ENCODE results near the gene CLK3. TPM values are rescaled to one million over a fixed set of nuclear protein-coding genes. Genes with fewer than 3 reads are reported as not detected.

The CLK3 gene
- total and polyA plus RNA-seq, 10 of the 15 experiments (the other 5 are each of a cell fraction or from before 2014, with no cell fraction given): 3.3 to 169 (median 66.2) TPM

- TF ChIP-seq, protein P1, sequence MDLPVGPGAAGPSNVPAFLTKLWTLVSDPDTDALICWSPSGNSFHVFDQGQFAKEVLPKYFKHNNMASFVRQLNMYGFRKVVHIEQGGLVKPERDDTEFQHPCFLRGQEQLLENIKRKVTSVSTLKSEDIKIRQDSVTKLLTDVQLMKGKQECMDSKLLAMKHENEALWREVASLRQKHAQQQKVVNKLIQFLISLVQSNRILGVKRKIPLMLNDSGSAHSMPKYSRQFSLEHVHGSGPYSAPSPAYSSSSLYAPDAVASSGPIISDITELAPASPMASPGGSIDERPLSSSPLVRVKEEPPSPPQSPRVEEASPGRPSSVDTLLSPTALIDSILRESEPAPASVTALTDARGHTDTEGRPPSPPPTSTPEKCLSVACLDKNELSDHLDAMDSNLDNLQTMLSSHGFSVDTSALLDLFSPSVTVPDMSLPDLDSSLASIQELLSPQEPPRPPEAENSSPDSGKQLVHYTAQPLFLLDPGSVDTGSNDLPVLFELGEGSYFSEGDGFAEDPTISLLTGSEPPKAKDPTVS (IDR thresholded peaks at IDR 0.05; ENCODE audit: low read depth, low read length): no peak
These were observed 10.4 kb upstream of the CLK3 start (continued) for GRCh38 chr15:74604983-74605794.

GRCh38 chr15:74605795-74606150 lies 9.9 kb upstream of the CLK3 start:
- H2AFZ ChIP-seq (ENCODE audit: control insufficient read depth, low read depth, low read length): no peak overlapping the region
- in situ Hi-C loops (cut with MboI): no loop called here
- no peaks in the 10 kb centered on the region for H3K27me3 ChIP-seq (replicated peaks in 1 of 2; ENCODE audit: control insufficient read depth in 2 of 2, insufficient read depth in 2 of 2, low read length in 1 of 2)
- FAIRE-seq (no peak), ATAC-seq (no peak), DNase-seq (ENCODE audit: low read depth, low spot score) (no peak)
- CTCF ChIA-PET: interaction anchor here (0.6 to 1.8 kb wide), 2 partner anchors 9 to 341 kb away, joined by 4 to 5 read pairs; no protein-coding TSS in a partner anchor
- H3K9ac ChIP-seq (ENCODE audit: control insufficient read depth, insufficient read depth, low read length): no peak overlapping the region
- H3K36me3 ChIP-seq (ENCODE audit: control insufficient read depth in 2 of 2, insufficient read depth in 2 of 2, low read length in 1 of 2): no peaks in the 10 kb centered on the region
- H3K4me2 ChIP-seq (ENCODE audit: control insufficient read depth, insufficient read depth): no peak overlapping the region
- H3K27ac ChIP-seq (ENCODE audit: control insufficient read depth, insufficient read depth): no peak overlapping the region
- RAD21 ChIA-PET (ENCODE audit: unreplicated experiment): no interaction called here
- H3K9me3 ChIP-seq (replicated peaks; ENCODE audit: control insufficient read depth, insufficient read depth, low read length): no peaks in the 10 kb centered on the region
- no TSS peak for BruUV-seq (replicated peaks)
- no peak overlapping the region for H3K4me3 ChIP-seq
- H3K79me2 ChIP-seq (ENCODE audit: control insufficient read depth, insufficient read depth, low read length): no peaks in the 10 kb centered on the region
- SMC1A ChIA-PET (ENCODE audit: uncharacterized antibody, unreplicated experiment): no interaction called here
- intact Hi-C loops (cut with micrococcal nuclease; ENCODE audit: unreplicated experiment): no loop called here
- no peaks in the 10 kb centered on the region for H3K4me1 ChIP-seq (ENCODE audit: control insufficient read depth, insufficient read depth, low read length)
- 69% methylated on average over 1 of the region's 1 CpG for WGBS (ENCODE audit: insufficient coverage, insufficient replicate concordance, low lambda C conversion rate, missing lambda C conversion rate)
- POLR2A ChIA-PET: no interaction called here
- TF ChIP-seq CREM (IDR thresholded peaks at IDR 0.05; ENCODE audit: low read depth) (no peak), CBX3 (IDR thresholded peaks at IDR 0.05; ENCODE audit: borderline replicate concordance, low read depth) (no peak), REST (IDR thresholded peaks at IDR 0.05; ENCODE audit: low read depth, low read length) (no peak), EZH2 (IDR thresholded peaks at IDR 0.05; ENCODE audit: borderline replicate concordance, control insufficient read depth, low read depth, low read length) (no peak), RUNX3 (IDR thresholded peaks at IDR 0.05; ENCODE audit: low read length) (no peak), SMARCA5 (IDR thresholded peaks at IDR 0.05) (no peak), SMAD5 (IDR thresholded peaks at IDR 0.05; ENCODE audit: low read depth) (no peak), FOXM1 (IDR thresholded peaks at IDR 0.05; ENCODE audit: low read depth, low read length) (no peak), PKNOX1 (IDR thresholded peaks at IDR 0.05) (no peak), KDM1A (IDR thresholded peaks at IDR 0.05; ENCODE audit: borderline replicate concordance) (no peak)
- TF ChIP-seq, protein P2, sequence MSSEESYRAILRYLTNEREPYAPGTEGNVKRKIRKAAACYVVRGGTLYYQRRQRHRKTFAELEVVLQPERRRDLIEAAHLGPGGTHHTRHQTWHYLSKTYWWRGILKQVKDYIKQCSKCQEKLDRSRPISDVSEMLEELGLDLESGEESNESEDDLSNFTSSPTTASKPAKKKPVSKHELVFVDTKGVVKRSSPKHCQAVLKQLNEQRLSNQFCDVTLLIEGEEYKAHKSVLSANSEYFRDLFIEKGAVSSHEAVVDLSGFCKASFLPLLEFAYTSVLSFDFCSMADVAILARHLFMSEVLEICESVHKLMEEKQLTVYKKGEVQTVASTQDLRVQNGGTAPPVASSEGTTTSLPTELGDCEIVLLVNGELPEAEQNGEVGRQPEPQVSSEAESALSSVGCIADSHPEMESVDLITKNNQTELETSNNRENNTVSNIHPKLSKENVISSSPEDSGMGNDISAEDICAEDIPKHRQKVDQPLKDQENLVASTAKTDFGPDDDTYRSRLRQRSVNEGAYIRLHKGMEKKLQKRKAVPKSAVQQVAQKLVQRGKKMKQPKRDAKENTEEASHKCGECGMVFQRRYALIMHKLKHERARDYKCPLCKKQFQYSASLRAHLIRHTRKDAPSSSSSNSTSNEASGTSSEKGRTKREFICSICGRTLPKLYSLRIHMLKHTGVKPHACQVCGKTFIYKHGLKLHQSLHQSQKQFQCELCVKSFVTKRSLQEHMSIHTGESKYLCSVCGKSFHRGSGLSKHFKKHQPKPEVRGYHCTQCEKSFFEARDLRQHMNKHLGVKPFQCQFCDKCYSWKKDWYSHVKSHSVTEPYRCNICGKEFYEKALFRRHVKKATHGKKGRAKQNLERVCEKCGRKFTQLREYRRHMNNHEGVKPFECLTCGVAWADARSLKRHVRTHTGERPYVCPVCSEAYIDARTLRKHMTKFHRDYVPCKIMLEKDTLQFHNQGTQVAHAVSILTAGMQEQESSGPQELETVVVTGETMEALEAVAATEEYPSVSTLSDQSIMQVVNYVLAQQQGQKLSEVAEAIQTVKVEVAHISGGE (CRISPR knock-in tag; IDR thresholded peaks at IDR 0.05): no peak
- H4K20me1 ChIP-seq (ENCODE audit: control insufficient read depth, insufficient read depth): no peaks in the 10 kb centered on the region
